HG03469 (cell line): ENCODE measurements around the gene MRPL44.

Source experiments
- ATAC-seq: cut with Tn5 transposase; IDR thresholded peaks from one replicate; pipeline ENCODE4 v1.9.1; 2021; ENCODE audit warnings: mild to moderate bottlenecking, moderate library complexity, moderate number of reproducible peaks; ENCODE audit not compliant: unreplicated experiment

The MRPL44 gene

GRCh38 chr2:223969856-223970255 is 12.6 kb downstream of the MRPL44 start:
- ATAC-seq = no peak

- ATAC-seq = no peak
Observed at GRCh38 chr2:223970343-223971128, 13.3 kb downstream of the MRPL44 start.

DNA sequence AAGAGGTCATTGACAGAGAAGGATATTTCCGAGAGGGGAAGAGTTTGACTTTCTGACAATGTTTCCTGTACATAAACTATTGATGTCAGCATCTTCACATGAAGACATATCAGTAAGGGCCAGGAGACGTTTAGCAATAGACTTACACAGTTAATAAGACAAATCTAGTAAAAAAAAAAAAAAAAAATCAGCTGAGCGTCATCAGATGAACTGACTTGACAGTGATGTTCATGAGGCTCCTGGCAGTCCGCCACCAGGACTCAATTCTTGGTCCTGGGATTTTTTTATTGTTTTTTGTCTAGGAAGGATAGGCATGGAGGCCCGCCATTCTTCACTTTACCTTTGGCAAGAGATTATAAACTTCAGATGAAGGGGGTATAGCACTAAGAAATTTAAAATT is 14.5 kb downstream of the MRPL44 start:
- no peak for ATAC-seq

GRCh38 chr2:223972656-223973102 is 15.4 kb downstream of the MRPL44 start:
- no peak for ATAC-seq

GRCh38 chr2:223973606-223974005 is 16.3 kb downstream of the MRPL44 start:
- no peak for ATAC-seq

- no peak for ATAC-seq
Observed at GRCh38 chr2:223976635-223977226, 19.5 kb downstream of the MRPL44 start.

DNA sequence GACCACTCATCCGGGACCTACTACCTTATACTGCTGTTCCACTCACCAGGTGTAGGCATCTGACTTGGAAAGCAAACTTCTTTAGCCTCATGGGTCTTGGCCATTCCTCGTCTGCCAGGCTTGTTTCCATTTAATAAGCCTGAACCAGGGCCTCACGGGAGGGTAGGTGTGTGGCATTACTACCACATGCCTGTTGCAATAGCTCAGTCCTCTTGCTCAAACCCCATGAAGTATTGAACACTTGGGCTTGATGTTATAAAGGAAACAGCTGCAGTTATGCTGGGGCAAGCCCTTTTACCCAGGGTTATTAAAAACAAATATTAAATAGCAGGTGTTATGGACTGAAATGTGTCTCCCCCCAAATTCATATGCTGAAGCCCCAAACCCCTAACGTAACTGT is 21.2 kb downstream of the MRPL44 start:
- ATAC-seq = no peak

GRCh38 chr2:223979730-223980396 is 22.6 kb downstream of the MRPL44 start:
- no peak for ATAC-seq

- no peak for ATAC-seq
Observed at GRCh38 chr2:223980397-223980735, 23.1 kb downstream of the MRPL44 start.

GRCh38 chr2:223980803-223981202 is 23.5 kb downstream of the MRPL44 start:
- no peak for ATAC-seq

- no peak for ATAC-seq
Observed at GRCh38 chr2:223981241-223981640, 24.0 kb downstream of the MRPL44 start.

DNA sequence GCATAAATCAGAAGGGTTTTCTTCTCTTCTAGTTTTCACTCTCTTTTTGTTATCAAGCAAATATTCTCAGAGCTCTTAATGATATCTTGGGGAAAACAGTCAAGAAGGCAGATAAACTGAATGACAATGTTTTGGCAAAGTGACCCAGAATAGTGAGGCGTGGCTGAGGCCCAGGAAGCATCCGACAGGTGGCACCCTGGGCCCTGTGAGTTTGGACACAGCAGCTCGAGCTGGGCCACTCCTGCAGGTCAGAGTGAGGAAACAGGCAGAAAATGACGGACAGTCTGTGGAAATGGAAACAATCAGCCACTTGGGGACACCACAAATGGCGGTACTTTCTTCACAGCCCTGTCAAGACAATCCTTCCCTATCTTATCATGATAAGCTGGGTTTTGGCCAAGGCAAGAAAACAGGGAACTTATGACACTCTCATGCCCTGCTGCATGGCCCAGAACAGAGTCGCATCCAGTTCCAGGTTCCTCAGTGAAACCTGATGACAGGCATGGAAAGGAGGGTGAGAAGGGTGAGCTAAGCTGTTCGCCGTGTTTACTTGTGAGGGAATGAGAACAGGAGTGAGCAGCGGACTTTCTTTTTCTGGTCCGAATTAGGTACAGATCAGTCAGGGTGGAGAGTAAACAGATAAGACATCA is 32.1 kb downstream of the MRPL44 start:
- no peak for ATAC-seq

GRCh38 chr2:223989856-223990232 is 32.6 kb downstream of the MRPL44 start:
- ATAC-seq = no peak

DNA sequence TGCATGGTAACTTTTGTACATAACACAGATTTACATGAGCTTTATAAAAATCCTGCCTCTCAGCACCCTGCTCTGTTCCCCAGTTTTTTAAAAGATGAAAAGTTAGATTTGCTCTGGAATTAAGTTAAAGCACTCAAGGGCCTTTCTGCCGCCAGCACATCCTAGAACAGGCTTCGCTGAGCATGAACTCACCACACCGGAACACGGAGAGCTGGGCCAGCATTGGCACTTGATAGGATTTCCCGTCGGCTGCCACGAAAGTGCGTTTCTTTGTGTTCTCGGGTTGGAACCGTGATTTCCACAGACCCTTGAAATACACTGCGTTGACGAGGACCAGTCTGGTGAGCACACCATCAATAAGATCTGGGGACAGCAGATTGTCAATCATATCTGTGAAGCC is 34.3 kb downstream of the MRPL44 start:
- no peak for ATAC-seq

DNA sequence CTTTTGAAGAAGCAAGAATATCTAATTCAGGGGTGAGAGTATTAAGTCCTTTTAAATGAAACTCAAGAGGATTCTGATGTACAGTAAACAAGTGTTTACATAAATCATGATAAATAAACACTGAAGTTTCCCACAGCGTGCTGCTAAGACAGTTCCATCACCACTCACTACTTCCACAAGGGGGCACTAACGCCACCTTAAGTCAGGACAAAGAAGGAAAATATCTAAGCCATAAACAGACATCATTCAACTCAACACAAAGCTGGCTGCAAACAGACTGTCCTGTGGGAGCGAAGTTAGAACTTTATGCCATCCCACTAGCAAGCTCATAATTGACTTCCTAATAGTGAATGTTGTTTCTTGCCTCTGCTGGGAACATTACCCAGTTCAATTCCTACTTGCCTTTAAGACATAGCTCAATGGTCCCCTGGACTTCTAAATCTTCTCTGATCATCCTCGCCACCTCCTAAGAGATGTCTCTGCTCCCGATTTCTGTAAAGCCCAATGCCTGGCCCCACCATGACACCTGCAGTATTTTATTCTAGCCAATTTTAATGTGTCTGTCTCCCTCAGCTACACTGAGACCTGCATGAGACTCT is 36.5 kb downstream of the MRPL44 start:
- ATAC-seq = peak; percentile 67

DNA sequence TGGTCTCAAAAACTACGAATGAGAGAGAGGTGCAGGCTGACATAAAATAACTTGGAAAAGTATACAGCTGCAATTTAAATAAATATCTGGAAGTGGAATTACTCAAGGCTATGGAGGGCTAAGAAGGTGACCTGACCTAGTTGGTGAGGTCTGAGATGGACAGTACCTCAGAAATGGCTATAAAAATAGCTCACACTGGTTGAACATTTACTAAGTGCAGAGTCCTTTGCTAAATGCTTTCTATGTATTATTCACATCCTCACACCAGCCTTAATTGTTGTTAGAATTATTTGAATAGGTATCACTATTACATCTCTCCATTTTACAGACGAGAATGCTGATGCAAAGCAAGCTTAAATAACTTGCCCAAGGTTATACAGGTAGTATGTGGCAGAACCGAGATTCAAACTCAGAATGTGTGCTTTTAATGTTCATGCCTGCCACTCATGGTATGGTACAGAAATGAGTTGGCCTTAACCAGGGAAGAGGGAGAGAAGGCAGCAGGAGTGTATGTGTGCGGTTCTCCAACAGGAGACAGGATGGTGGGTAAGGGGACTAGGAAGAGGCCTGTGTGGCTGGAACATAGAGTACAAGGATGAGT is 37.4 kb downstream of the MRPL44 start:
- ATAC-seq = no peak

- ATAC-seq = no peak
Observed at GRCh38 chr2:223995569-223995968, 38.3 kb downstream of the MRPL44 start.

GRCh38 chr2:223996391-223996790 is 39.1 kb downstream of the MRPL44 start:
- ATAC-seq = no peak

DNA sequence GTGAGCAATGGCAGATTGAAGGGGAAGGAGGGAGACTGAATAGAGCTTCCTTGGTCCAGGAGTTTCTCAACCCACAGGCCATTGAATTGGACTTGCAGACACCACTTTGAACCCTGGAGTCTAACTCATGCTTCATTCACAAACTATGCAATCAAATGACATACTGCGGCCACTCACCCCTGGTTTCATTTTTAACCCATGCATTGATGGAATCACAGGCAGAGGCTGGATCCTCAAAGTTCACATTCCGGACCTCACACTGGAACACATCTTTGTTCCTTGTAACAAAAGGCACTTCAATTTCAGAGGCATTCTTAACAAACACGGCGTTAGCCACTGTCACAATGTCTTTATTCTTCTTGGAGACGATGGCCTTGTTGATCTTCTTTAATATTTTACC is 40.7 kb downstream of the MRPL44 start:
- no peak for ATAC-seq

DNA sequence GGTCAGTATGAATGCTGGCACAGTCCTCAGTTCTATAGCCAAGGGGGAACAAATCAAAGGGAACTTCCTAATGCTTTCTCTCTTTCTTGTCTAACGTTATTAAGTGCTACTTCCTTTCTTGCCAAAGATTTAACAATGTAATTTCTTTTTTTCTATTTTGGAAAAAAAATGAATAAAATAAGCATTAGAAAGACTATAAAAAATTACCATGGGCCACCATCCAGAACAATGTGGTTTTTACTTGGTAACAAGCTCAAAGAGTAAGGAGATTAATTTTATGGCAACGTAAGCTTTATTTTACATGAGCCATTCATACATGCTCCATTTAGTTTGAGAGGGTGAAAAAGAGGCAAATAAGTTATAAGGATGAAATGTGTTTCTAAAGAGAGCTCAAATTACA is 41.7 kb downstream of the MRPL44 start:
- ATAC-seq = no peak

DNA sequence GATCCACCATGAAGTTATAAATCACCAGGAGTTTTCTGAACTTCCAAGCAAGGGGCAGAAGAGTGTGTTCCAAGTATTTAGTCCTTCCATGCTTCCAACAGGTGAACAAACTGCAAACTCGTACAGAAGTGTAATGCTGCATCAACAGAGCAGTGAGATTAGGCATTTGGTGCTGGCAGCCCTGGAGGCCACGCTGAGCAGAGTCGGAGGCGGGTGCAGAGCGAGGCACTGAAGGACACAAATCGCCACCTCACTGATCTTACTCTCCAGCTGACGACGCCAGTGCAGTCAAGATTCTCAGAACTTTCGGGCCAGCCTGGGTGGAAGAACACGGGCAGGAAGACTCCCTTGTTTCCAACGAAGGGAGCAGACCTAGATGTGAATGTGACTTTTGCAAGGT is 42.6 kb downstream of the MRPL44 start:
- no peak for ATAC-seq
